Stomach (tissue), 4 donors: Measurements from ENCODE around the gene TUSC2.

ENCODE experiments used
- CTCF ChIP-seq, 7 experiments: fragments of 450-650 bp in 4 of 7; fragments of 200-600 bp in 3 of 7; sonication (generic) in 3 of 7; IDR thresholded peaks; one replicate each; pipeline ENCODE4 v1.5.1; 2016 to 2019; ENCODE audit warnings: antibody characterized with exemption in 7 of 7, control low read depth in 2 of 7, mild to moderate bottlenecking in 1 of 7
- EP300 ChIP-seq: sonication (generic); formaldehyde crosslinking; IDR thresholded peaks from one replicate; pipeline ENCODE4 v1.6.1; 2017; ENCODE audit warnings: antibody characterized with exemption
- POLR2A ChIP-seq, 4 donors: fragments of 450-650 bp; IDR thresholded peaks; one replicate each; pipeline ENCODE4 v1.6.1; 2016; ENCODE audit warnings: antibody characterized with exemption in 4 of 4, control low read depth in 2 of 4, mild to moderate bottlenecking in 1 of 4, moderate library complexity in 1 of 4
- POLR2AphosphoS5 ChIP-seq, 3 donors: sonication (generic); formaldehyde crosslinking; IDR thresholded peaks; one replicate each; pipeline ENCODE4 v1.6.1; 2016; ENCODE audit warnings: antibody characterized with exemption in 3 of 3

- TF ChIP-seq CTCF (IDR thresholded peaks at IDR 0.05): no peak
- no peak for TF ChIP-seq POLR2AphosphoS5 (IDR thresholded peaks at IDR 0.05)
- no peak for TF ChIP-seq POLR2A (IDR thresholded peaks at IDR 0.05)
- TF ChIP-seq EP300: no peak
These were observed 11.6 kb upstream of the TUSC2 start for GRCh38 chr3:50339485-50340146.
